Measurements from ENCODE around the gene GRID1.
A peak's percentile ranks its signal among the peaks of the same experiment; 100 is the strongest.
"Not testable (repeated sequence)": the region's sequence is repeated elsewhere in the genome, so short reads cannot be mapped to it uniquely, and the experiment has no call there.

GRID1 gene

DNA sequence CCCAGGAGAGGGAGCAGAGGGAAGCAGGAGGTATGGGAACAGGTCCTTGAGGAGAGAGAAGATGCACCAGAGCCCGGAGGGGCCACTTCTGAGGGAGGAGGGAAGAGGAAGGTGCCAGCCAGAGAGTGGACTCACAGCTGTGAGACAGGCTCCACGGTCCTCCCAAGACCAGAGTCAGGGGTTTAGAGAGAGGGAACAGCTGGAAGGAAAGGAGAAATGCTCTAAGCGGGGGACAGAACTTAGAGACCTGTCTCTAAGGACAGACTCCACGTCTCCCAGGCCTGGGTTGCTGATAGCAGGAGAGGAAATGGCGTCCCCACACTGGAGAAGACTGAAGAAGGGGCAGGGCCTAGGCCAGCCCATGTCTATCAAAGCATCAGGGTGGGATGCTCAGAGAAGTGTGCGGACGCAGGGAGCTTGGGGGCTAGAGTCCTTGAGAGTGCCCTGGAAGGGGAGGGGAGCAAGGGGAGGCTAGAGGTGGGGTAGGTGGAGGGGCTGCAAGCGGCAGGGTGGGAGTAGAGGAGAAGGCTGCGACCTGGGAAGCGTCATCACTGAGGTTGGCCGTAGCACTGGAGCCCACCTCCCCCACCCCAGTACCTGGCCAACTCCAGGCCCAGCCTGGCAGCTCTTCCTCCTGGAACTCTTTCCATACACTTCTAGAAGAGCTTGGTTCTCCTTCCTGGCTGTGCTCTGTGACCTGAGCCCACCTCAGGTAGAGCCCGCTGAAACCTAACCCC is 25.6 kb upstream of the GRID1 start:
- DNase-seq: no peak

DNA sequence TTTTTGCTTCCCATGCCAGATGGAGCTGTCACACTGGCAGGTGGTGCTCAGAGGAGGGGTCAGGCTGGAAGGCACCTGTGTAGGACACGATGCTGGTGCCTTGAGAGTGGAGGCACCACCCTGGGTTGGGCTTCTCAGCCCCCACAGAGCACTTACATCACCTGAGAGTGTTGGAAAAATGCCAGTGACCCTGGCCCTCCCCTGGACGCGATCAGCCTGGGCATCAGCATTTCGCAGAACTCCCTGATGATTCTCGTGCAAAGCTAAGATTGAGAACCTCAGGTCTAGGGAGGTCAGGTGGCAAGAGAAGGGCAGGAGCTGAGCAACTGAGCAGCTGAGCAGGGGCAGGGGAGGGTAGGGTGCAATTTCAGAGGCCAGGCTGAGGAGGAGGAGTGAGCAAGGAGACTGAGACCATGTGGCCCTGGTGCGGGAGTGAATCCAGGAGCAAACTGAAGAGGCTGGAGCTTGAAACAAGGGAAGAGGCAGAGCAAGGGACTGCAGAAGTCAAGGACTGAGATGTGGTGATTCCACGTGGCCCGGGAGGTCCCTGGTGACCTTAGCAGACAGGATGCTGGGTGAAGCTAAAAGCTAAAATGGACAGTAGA is 24.7 kb upstream of the GRID1 start:
- no peak for DNase-seq

DNA sequence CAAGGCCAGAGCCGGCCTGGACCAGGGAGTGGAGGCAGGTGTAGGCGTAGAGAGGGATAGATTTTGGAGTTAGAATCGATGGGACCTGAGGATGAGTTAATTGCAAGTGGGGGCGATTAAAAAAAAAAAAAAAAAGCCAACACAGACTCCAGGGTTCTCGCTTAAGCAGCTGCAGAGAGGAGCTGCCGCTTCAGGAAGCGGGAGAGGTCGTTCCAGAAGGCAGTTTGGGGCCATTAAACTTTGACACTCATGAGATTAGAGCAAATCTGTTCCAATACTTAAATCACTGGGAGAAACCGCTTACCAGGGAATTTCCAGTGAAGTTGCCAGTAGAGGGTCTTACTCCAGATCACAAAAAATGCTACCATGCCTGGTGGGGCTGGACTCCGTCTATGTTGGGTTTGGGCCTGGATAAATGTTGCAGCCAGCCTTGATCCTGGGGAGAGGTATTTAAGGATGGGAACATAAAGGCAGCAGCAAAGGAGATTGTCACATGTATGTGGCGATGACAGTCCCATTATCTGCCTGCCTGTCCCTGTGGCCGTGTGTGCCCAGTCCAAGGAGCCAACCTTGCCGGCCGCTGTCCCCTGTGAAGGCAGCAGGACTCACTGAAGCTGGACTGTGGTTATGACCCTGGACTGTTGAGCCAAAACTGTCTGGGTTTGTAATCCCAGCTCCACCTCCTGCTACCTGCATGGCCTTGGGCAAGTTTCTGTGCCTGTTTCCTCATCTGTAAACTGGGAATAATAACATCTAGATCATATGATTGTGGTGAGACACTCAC is 23.9 kb upstream of the GRID1 start:
- DNase-seq: no peak

DNA sequence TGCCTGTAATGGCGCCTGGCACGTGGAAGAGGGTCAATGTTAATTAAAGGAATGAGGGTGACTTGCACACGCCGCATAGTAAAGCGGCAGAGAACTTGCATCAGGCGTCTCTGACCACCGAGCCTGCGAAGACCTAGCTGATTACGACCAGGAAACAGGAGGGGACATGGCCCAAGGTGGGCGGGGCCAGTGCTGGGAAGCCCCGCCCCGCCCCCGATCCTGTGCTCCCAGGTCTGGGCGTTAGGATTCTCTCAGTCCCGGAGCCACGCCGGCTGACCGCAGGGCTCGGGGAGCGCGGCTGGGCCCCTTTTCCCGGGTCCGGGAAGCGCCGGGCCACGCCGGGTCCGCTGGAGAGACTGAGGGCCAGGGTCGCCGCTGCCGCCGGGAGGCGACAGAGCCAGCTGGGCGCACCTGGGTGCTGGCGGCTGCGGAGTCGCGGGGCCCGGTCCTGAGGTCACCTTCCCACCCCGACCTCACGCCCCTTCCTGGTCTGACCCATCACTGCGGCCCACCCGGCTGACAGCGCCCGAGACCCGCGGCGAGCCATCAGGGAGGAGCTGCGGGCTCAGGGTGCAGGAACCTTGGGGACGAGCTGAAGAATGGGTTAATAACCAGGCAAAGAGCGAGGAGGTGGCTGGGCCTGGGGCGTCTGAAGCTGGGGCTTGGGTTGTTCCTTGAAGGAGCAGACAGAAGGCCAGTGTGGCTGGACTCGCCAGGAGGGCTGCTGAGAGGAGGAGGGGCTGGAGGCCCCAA is 23.0 kb upstream of the GRID1 start:
- no peak for DNase-seq

DNA sequence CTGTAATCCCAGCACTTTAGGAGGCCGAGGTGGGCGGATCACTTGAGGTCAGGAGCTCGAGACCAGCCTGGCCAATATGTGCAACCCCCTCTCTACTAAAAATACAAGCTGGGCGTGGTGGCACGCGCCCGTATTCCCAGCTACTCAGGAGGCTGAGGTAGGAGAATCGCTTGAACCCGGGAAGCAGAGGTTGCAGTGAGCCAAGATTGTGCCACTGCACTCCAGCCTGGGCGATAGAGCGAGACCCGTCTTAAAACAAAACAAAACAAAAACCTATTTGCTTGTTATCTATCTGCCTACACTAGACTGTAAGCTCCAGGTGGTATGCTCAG is 22.5 kb upstream of the GRID1 start:
- not testable (repeated sequence) for DNase-seq

DNA sequence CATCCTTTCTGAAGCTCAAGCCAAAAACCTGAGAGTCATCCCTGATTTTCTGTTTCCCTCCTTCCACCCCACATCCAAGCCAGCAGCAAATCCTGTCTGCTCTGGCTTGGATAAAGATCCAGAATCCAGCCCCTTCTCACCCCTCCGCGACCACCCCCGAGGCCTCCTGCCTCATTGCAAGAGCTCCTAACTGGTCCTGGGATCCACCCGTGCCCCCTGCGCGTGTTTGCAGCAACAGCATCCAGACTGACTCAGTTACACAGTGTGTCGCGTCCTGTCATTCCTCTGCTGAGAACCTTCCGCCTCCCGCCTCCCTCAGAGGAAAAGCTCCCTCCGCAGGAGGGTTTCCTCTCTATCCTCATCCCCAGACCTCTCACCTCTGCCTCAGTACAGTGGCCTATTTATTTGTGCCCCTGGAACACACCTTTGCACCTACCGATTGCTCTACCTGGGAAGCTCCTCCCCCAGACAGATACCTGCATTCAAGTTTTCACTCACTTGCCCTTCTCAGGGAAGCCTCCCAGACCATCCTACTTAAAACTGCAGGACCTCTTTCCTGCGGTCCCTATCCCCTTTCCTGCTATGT is 21.6 kb upstream of the GRID1 start:
- DNase-seq: no peak

DNA sequence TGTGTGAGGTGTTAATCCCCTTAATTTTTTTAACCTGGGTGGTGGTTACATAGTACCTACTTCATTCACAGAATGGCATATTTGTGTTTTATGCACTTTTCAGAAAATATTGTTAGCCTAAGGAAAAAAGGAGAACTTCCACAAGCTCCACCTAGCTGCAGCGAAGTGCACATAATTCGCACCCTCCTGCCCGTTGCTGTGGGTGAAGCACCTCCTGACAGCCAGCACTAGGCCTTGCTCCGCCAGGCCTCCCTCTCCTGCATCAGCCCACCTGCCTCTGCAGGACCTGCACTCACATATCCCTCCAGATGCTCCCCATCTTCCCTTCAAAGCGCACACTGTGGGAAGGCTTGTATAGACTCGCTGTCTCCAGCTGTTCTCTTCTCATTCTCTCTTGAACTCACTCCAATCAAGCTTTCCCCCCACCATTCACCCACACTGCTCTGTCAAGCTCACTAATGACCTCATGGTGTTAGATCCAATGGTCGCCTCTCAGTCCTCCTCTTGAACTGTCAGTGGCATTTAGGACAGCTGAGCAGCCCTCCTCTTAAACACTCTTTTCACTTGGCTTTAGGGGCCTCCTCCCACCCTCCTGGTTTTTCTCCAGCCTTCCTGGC is 20.7 kb upstream of the GRID1 start:
- DNase-seq: no peak

DNA sequence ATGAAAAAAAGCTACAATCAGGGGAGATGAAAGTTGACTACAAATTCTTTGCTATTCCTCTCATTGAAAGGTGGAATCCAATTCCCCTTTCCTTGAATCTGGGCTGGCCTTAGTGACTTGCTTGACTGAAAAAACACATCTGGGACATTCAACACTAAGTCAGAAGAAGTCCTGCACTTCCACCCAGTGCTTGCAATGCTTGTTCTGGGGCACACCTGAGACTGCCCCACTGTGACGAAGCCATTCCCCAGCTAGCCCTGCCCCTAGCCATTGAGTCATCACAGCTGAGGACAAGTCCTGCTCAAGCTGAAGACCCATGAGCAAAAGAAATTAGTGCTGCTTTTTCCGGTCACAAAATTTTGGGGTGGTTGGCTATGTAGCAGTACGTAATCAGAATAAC is 19.2 kb upstream of the GRID1 start:
- DNase-seq: no peak

DNA sequence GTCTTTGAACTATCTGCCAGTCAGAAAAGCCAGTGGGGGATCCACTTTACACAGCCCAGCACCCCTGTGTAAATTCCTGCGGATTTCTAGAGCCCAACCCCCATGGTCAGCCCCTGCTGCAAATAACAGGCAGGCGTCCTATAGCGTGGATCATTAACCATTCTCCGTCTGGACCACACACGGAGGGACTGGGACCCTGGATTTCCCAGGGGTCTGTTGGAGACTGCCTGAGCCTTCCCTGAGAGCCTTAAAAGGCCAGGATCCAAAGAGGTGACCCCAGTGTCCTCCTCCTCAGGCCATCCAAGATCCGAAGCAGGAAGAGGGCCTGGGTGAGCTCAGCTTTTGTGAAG is 11.2 kb upstream of the GRID1 start:
- no peak for DNase-seq

DNA sequence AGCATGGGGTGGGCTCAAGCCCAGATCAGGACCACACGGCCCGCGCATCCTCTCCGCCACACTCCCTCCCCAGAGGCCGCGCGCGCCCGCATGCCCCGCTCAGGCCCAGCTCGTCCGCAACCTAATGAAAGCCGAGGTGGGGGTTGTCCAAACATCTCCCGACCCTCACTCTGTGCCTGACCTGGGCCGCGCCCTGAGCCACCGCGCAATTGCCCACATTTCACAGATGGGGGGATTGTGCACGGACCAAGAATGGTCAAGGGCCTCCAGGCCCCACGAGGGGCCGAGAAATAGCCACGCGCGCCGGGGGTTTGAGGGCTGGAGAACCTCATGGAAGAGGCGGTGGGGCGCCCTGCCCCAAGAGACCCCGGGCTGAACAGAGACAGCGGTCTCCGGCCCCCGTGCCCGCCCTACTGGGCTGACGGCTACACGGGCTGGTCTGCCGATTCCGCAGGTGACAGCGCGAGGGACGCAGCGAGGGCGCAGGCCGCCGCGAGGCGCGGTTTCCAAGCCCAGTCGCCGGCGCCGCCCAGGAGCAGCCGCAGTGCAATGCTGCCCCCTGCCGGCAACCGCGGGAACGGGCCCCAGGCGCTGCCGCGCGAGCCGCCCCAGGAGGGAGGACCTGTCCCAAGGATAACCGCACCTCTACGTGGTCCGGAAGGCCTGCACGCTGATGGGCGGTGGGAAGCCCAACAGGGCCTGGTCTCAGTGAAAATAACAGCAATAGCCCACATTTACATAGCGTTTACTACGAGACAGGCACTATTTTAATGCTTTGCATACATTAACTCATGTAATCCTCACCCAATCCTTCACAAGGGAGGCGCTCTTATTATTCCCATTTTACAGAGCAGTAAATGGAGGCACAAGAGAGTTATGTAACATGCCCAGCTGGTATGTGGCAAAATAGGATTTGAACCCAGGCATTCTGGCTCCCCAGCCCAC is 10.5 kb upstream of the GRID1 start:
- DNase-seq: peak; percentile 7

DNA sequence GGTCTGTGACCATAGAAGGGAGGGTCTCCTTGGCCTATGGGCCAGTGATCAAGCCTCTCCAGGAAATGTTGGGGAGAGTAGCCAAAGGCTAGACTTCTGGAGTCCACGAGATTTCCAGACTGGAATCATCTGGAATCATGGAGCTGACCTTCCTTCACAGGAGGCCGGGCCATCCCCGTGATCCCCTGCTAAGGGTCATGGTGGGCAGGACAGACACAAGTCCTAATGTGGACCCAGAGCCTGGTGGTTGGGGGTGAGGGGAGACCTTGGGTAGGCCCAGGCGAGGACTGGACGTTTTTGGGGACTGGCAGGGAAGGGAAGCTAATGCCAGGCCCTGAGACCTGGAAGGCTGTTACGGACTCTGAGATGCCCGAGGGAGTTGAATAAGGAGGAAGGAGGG is 9.8 kb upstream of the GRID1 start:
- no peak for DNase-seq

DNA sequence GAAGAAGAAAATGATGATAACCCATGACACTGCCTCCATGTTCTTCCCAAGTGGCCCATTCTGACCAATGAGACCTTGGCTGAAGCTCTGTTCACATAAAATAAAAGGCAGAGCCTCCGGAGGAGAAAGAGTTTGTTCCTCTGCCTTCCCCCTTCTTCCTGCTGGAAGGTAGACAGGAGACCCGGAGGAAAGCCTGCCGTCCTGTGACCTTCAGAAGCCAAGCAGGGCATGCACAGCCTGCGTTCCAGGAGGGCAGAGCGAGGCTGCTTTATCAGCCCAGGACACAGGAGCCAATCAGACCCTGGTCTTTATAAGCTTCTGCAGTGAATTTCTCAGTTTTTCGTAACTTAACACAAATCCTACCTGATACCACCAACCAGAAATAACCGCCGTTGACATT is 8.6 kb upstream of the GRID1 start:
- DNase-seq: no peak

DNA sequence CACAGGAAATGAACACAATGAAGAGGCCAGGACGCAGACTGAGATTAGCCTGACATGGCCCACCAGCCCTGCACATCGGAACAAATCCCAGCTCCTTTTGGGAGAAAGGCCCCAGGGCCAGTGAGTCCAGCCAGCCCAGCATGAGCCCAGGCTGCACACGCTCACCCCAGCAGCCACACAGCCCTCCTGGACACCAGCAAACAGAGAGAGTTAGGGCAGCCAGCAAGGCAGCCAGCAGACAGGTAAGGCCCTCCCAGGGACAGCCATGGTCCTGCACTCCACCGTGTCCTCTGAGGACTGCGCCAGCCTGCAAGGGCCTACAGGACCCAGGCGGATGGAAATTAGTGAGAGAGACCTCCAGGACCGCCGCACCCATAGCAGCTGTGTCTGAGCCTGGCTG is 8.1 kb upstream of the GRID1 start:
- no peak for DNase-seq

DNA sequence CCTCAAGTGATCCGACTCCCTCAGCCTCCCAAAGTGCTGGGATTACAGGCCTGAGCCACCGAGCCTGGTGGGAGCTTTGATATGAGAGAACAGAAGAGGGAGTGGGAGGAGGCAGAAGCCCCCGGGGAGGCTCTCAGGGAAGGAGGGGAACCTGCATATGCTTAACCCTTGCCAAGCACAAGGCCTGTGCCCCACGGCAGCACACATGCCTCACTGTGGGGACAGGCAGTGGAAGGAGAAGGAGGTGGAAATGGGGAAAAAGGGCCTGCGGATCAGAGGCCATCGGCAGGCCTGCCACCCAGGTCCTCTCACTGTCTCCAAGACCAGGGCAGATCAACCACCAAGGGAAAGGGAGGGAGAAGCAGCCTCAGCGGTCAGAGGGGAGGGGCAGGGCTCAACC is 7.2 kb upstream of the GRID1 start:
- no peak for DNase-seq

DNA sequence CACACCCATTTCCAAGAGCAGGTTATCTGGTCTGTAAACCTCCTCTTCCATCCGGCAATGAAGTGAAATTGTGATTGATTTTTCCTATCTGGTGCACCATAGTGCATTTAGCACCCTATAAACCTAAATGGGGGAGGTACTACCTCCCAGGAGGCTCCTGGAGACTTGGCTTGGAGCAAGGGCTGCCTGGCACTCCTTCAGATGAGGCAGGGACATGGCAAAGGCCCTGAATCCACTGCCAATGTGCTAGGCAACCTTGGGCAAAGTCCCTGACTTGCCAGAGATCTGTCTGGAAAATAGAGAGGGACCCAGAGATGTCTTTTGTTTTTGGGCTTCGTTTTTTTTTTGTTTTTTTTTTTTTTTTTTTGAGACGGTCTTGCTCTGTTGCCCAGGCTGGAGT is 6.7 kb upstream of the GRID1 start:
- DNase-seq: no peak

DNA sequence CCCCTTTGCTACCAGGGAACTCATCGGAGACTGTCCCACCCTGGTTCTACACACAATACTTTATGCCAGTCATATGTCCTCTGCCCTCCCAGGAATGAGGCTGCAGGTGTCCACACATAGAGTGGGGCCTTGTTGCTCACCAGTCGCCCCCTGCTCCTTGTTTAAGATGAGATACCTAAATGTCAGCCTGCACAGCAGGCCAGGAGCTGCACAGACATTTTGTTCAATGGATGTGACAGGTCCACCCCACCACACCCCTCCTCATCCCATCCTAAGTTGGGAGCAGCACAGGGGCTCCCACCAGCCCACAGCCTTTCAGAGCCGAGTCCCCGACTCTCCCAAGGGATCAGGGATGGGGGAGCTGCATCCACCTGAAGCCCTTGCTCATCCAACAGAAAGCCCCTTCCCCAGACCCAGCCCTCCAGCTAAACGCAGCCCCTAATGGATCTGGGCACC is 6.2 kb upstream of the GRID1 start:
- no peak for DNase-seq

DNA sequence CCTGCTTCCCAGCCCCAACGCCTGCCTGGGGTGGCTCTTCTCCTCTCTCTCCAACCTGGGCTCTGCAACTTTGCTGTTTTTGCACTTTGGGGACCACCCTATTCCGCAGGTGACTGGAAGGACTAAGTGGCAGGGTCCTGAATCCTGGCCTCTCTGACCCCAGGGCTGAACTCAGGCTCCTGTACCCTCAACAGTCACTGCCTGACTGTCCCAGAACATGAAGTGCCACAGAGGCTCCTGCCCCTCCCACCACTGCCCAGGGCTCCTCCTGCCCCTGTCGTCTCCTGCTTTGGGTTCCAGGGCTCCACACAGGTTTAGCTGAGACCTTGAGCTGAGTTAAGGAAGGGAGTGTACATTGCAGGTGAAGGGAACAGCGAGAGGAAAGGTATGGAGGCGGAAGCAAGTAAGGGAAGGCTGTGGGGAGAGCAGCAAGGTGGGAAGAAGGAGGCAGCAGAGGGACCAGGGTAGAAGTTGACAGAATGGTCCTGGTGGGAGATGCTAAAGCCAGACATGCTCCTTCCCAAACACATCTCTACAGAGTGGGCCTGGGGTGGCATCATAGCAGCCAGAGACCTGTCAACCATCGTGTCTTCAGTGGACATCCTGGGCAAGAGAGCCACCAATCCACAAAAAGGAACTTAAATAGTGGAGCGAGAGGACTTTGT is 5.7 kb upstream of the GRID1 start:
- DNase-seq: no peak

DNA sequence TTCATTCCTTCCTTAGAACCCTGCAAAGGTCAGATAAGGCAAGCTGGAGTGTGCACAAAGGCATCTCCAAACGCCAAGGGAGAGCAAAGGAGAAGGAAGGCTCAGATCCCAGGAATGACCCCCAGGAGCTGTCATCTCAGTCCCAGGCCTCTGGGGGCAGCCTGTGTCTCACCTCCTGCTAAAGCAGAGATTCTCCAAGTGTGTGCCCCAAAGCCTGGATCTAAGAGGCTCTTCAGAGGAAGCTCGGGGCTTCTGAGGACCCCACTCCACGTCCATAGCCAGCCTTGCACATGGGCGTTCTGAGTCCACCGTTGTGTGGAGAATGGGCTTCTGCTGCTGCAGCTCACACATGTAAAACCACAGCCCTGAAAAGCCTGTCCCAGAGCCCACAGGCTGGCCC is 5.1 kb upstream of the GRID1 start:
- no peak for DNase-seq

DNA sequence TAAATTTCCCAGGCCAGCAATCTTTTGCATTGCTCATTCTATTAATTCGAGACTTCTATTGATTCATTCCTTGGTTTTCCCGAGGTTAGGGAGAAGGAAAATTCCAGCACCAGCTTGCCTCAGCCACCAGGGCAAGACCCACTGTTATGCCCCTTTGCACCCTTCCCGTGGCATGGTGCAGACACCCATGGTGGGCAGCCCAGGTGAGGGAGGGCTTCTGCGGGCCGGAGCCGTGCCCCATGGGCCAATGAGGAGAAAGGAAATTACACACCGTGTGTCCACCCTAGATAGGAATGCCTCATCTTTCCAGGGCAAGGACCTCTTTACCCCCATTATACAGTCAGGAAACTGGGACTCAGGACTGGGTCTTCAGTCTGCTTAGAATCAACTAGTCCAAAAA is 4.5 kb upstream of the GRID1 start:
- DNase-seq: no peak

DNA sequence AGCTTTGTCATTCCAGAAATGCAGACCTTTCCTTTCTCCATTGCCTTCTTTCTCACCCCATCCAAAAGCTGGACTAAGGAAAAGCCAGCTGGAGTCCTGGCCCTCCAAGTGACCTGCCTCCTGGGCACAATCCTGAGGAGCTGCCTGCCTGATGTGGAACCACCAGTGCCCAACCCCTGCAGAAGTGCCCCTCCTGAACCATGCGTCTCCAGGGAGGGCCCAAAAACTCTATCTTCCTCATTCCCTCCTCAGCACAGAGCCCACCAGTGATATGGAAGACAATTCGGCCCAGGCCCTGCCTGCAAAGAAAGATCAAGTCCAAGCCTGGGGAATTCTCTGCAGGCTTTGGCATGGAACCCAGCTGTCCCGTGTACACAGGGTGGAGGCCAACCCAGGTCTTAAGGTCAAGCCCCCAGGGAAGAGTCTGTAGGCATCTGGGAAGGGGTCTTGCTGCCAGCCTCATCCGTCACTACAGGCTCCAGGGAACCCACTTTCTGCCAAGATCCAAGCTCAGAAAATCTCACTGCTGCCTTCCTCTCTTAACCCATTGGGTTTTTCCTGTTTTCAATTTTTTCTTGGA is 3.5 kb upstream of the GRID1 start:
- DNase-seq: no peak

DNA sequence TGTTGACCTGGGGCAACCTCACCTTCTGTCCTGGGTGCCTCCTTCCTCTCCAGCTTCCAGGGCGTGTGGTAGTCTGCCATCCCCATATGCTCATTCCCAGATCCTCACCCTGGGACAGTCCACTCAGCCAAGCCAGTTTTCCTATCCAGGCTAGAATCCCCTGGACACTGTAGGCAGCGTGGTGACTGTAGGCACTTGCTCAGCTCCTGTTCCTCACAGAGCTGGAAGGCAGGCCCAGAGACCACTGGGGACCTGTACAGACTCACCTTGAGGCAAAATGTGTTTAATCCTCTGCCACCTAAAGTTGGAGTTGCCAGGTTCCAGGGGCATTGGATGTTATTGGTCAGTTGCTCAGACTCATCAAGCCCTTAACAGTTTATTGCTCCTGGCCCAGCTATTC is 2.4 kb upstream of the GRID1 start:
- no peak for DNase-seq
